ENCODE results near the gene PDE4C. TPM values are rescaled to one million over a fixed set of nuclear protein-coding genes. Genes with fewer than 3 reads are reported as not detected.

Gene PDE4C
- polyA plus RNA-seq, 1 donor from 2014 or later, result 1.6 TPM

DNA sequence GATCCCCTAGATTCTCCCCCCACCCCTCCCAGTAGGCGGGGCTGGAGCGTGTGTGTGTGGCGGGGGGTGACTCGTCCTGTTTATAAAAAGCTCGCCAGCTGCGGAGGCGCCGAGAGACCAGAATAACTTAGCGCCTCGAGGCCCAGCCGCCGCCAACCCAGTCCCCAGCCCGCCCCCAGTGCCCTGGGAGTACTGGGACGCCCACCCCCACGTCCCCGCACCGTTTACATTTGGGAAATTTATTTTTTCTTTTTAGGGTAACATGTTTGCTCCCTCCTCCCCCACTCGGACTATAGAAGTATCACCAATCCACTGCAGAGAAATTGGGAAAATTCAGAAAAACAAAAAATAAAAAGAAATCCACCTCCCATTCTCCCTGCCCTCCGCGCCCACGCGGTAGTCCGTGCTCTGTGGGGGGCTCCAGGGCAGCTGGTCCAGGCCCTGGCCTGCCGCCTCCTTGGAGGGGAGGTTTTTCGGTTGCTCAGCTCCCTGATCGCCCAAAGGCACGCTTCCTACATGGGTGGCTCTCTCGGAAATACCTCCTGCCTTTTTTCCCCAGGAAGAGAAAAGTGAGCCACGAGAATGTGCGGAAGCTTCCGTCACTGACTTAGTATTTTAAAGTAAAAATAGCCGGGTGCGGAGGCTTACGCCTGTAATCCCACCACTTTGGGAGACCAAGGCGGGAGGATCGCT, 20.9 kb downstream of the PDE4C start:
- Histone ChIP-seq H3K79me2 (replicated peaks; ENCODE audit: insufficient read depth, low read length) (peaks cover 16% of the 10 kb centered on the region), H3K36me3 (ENCODE audit: insufficient read depth, low read length) (no peaks in the 10 kb centered on the region), H3K9me2 (ENCODE audit: insufficient read depth, low read length) (no peaks in the 10 kb centered on the region), H3K27ac (ENCODE audit: low read length) (peak overlapping the region; percentile 94), H2AFZ (ENCODE audit: low read depth, low read length) (no peak overlapping the region), H3K4me2 (ENCODE audit: low read length) (peak overlapping the region; percentile 64), H3F3A (ENCODE audit: insufficient read depth, low read length, poor library complexity, severe bottlenecking) (peaks cover 3% of the 10 kb centered on the region), H3K9me3 (ENCODE audit: low read length) (no peaks in the 10 kb centered on the region), H3K27me3 (ENCODE audit: insufficient read depth, low read depth, low read length) (no peaks in the 10 kb centered on the region), H3K4me3 (ENCODE audit: low read length) (peak overlapping the region; percentile 92), H4K20me1 (ENCODE audit: insufficient read depth) (no peaks in the 10 kb centered on the region), H3K9ac (ENCODE audit: low read length) (peak overlapping the region; percentile 86)
- TF ChIP-seq REST (IDR thresholded peaks at IDR 0.05; ENCODE audit: borderline replicate concordance) (no peak), EP300 (conservative IDR thresholded peaks at IDR 0.05; ENCODE audit: poor library complexity, severe bottlenecking) (no peak), TAF1 (IDR thresholded peaks at IDR 0.05; ENCODE audit: low read depth) (peak; percentile 17), CTCF (IDR thresholded peaks at IDR 0.05; ENCODE audit: poor library complexity, severe bottlenecking) (no peak)

- Histone ChIP-seq H3F3A (ENCODE audit: insufficient read depth, low read length, poor library complexity, severe bottlenecking) (peaks cover 3% of the 10 kb centered on the region), H3K9ac (ENCODE audit: low read length) (peak overlapping the region; percentile 86), H3K27ac (ENCODE audit: low read length) (peak overlapping the region; percentile 94), H3K79me2 (replicated peaks; ENCODE audit: insufficient read depth, low read length) (peaks cover 16% of the 10 kb centered on the region), H3K4me3 (ENCODE audit: low read length) (peak overlapping the region; percentile 92), H3K9me2 (ENCODE audit: insufficient read depth, low read length) (no peaks in the 10 kb centered on the region), H3K9me3 (ENCODE audit: low read length) (no peaks in the 10 kb centered on the region), H3K4me2 (ENCODE audit: low read length) (peak overlapping the region; percentile 64), H3K27me3 (ENCODE audit: insufficient read depth, low read depth, low read length) (no peaks in the 10 kb centered on the region), H4K20me1 (ENCODE audit: insufficient read depth) (no peaks in the 10 kb centered on the region), H3K36me3 (ENCODE audit: insufficient read depth, low read length) (no peaks in the 10 kb centered on the region), H2AFZ (ENCODE audit: low read depth, low read length) (peak overlapping the region; percentile 86)
- TF ChIP-seq CTCF (IDR thresholded peaks at IDR 0.05; ENCODE audit: poor library complexity, severe bottlenecking) (no peak), MXI1 (conservative IDR thresholded peaks at IDR 0.05; ENCODE audit: poor library complexity, severe bottlenecking) (no peak), EZH2 (IDR thresholded peaks at IDR 0.05; ENCODE audit: borderline replicate concordance, insufficient read depth, low read length, poor library complexity, severe bottlenecking) (no peak), REST (IDR thresholded peaks at IDR 0.05; ENCODE audit: borderline replicate concordance) (peak; percentile 28), SMC3 (conservative IDR thresholded peaks at IDR 0.05; ENCODE audit: poor library complexity) (no peak), POLR2AphosphoS5 (IDR thresholded peaks at IDR 0.05) (peak; percentile 60), RAD21 (conservative IDR thresholded peaks at IDR 0.05) (no peak)
These were observed 21.6 kb downstream of the PDE4C start for GRCh38 chr19:18204394-18205199.

Data from neural cell (in vitro differentiated cells).